Jurkat, Clone E6-1 (cell line): Measurements from ENCODE around the gene PCGF6.
"Not testable (repeated sequence)": the region's sequence is repeated elsewhere in the genome, so short reads cannot be mapped to it uniquely, and the experiment has no call there.

Experiments used
- DNase-seq: peaks from one replicate; pipeline ENCODE4 v3.0.0-alpha.2; 2011; ENCODE audit warnings: low read depth, low spot score
- H3K4me3 ChIP-seq: 2 replicates; pipeline ENCODE4 v1.5.1; 2011; ENCODE audit warnings: mild to moderate bottlenecking, low read length, control low read depth, moderate library complexity

Gene PCGF6

GRCh38 chr10:103265717-103266329 is 85.1 kb downstream of the PCGF6 start:
- no peak overlapping the region for H3K4me3 ChIP-seq
- peak; percentile 55 for DNase-seq

DNA sequence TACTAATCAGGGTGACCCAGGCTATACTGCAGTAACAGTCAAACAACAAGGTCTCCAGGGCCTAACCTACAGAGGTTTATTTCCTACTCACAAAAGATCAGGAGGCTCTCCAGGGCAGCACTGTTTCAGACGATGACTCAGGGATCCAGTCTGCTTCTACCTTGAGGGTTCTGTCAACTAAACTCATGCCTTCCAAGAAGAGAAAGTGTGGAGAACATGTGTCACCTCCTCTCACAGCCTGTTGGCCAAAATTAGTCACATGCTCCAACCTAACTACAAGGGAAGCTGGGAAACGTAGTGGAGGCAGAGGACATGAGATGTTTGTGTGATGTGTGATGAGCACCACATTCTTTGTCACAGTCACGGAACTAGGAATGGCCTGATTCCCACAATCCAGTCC is 88.7 kb downstream of the PCGF6 start:
- H3K4me3 ChIP-seq = no peak overlapping the region
- no peak for DNase-seq

DNA sequence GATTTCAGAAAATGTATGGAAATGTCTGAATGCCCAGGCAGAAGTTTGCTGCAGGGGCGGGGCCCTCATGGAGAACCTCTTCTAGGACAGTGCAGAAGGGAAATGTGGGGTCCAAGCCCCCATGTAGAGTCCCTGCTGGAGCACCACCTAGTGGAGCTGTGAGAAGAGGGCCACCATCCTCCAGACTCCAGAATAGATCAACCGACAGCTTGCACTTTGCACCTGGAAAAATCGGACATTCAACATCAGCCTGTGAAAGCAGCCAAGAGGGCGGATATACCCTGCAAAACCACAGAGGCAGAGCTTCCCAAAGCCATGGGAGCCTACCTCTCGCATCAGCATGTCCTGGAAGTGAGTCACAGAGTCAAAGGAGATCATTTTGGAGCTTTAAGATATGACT is 91.0 kb downstream of the PCGF6 start:
- no peak for DNase-seq
- H3K4me3 ChIP-seq = no peak overlapping the region

DNA sequence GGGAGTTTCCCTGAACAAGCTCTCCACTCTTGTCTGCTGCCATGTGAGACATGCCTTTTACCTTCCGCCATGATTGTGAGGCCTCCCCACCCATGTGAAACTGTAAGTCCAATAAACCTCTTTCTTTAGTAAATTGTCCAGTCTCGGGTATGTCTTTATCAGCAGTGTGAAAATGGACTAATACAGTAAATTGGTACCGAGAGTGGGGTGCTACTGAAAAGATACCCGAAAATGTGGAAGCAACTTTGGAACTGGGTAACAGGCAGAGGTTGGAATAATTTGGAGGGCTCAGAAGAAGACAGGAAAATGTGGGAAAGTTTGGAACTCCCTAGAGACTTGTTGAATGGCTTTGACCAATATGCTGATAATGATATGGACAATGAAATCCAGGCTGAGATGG is 92.0 kb downstream of the PCGF6 start:
- H3K4me3 ChIP-seq, DNase-seq: not testable (repeated sequence)

- H3K4me3 ChIP-seq = no peak overlapping the region
- DNase-seq = no peak
Measured at GRCh38 chr10:103257812-103258211, 93.1 kb downstream of the PCGF6 start.

GRCh38 chr10:103256613-103257012 is 94.3 kb downstream of the PCGF6 start:
- no peak overlapping the region for H3K4me3 ChIP-seq
- no peak for DNase-seq

DNA sequence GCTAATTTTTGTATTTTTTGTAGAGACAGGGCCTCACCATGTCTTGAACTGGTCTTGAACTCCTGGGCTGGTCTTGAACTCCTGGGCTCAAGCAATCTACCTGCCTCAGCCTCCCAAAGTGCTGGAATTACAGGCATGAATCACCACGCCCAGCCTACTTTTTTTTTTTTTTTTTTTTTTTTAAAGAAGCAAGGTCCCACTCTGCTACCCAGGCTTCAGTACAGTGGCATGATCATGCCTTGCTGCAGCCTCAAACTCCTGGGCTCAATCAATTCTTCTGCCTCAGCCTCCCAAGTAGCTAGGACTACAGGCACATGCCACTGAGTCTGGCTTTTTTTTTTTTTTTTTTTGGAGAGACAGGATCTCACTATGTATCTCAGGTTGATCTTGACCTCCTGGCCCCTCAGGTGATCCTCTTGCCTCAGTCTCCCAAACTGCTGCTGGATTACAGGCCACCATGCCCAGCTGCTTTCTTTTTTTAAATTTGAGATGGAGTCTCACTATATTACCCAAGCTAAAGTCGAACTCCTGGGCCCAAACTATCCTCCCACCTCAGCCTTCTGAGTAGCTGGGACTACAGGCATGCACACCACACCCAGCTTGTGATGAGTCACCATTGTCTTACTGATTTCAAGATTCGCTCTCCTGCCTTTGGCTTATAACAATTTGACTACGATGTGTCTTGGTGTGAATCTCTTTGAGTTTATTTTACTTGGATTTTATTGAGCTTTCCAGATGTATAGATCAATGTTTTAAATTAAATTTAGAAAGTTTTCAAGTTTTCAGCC is 96.2 kb downstream of the PCGF6 start:
- no peak overlapping the region for H3K4me3 ChIP-seq

DNA sequence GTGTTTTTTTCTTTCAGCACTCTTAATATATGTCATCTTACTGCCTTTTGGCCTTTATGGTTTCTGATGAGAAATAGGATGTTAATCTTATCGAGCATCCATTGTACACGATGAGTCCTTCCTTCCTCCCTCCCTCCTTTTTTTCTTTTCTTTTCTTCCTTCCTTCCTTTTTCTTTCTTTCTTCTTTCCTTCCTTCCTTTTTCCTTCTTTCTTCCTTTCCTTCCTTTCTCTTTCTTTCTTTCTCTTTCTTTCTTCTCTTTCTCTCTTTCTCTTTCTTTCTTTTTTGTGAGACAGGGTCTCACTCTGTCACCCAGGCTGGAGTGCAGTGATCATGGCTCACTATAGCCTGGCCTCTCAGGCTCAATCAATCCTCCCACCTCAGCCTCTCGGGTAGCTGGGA is 96.8 kb downstream of the PCGF6 start:
- no peak for DNase-seq
- H3K4me3 ChIP-seq = no peak overlapping the region

More for the DNA sequence above, 96.2 kb downstream of the PCGF6 start:
- DNase-seq = no peak
